ENCODE data around the gene TP63. TPM values are rescaled to one million over a fixed set of nuclear protein-coding genes. Genes with fewer than 3 reads are reported as not detected.
"Not testable (repeated sequence)": the region's sequence is repeated elsewhere in the genome, so short reads cannot be mapped to it uniquely, and the experiment has no call there.

The TP63 gene
- total RNA-seq, 1 donor from 2014 or later = 2.9 TPM

DNA sequence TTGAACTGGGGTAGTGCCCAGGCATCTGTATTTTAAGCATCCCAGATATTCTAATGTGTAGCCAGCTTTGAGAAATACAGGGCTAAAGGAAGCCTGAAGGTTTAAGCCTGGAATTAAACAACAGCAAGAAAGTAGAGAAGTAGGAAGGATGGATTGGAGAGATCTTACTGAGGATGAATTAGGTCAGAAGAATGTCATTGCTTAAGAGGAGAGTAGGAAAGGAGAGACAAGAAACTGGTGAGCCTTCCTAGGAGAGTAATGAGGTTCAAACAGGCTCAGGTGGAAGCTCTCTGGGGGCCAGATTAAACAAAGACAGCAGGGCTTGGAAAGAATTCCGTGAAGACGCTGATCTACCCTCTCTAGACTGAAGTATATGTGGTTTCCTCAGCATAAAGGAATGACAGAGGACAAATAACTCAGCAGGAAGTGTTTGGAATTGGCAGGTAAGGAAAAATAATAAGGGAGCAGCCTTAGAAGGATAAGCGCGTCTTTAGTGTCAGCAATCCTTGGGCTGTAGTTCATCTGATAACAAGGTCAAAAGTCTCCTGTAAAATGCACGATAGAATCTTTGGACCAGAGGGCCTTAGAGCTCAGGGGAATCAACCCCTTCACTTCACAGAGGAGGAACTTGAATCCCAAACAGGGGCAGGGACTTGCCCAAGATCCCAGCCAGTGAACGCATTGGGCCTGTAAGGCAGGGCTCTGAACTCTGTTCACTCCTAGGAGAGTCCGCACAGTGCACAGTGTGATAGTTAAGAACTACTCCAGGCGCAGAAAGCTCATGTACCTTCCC, 90.9 kb downstream of the TP63 start:
- intact Hi-C loops (cut with micrococcal nuclease) = no loop called here

DNA sequence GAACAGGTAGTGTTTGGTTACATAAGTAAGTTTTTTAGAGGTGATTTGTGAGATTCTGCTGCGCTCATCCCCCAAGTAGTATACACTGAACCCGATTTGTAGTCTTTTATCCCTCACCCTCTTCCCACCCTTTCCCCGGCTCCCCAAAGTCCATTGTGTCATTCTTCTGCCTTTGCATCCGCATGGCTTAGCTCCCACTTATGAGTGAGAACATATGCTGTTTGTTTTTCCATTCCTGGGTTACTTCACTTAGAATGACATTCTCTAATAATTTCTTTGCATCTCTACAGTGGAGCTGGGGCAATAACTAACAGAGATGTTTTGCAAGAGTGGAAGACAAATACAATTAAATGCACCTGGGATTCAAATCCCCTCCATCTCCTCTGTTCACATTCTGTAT, 93.2 kb downstream of the TP63 start:
- intact Hi-C loops (cut with micrococcal nuclease) = no loop called here

GRCh38 chr3:189726277-189726676, 95.1 kb downstream of the TP63 start:
- intact Hi-C loops (cut with micrococcal nuclease) = no loop called here

- intact Hi-C loops (cut with micrococcal nuclease) = no loop called here
Observed at GRCh38 chr3:189727158-189727557, 96.0 kb downstream of the TP63 start.

DNA sequence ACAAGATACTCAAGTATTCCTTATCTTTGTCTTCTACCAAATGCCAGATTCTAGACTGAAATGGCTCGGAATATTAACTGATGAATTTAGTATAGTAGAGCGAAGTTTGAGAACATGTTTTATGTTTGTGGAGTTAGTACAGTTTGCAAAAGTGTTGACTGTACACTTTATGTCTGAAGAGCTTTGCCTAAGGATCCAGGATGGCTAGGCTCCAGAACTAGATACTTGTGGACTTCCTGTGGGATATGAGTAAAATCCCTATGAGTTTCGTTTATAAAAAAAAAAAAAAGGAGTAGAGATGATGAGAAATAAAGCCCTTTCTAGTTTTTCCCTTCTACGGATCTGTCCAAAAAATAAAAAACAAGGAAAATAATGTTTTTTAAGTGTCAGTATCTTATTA, 96.7 kb downstream of the TP63 start:
- intact Hi-C loops (cut with micrococcal nuclease) = no loop called here

DNA sequence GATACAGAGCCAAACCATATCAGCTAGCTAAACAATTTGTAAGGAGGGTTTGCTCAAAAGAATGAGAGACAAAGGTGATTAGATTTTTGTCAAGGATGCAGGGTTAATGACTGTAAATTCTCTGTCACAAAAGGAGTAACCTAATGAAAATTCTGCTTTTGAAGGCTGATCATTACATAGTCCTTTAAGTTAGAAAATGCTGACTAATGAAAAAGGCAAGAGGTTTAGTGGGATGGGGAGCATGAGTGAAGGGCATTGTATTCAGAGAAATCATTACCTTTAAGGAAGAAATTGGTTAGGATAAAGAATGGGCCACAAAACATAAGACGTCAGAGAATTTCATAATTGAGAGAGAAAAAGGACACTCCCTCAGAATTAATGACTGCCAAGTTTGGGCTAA, 97.7 kb downstream of the TP63 start:
- intact Hi-C loops (cut with micrococcal nuclease) = no loop called here

- intact Hi-C loops (cut with micrococcal nuclease) = no loop called here
Observed at GRCh38 chr3:189734061-189734460, 102.9 kb downstream of the TP63 start.

DNA sequence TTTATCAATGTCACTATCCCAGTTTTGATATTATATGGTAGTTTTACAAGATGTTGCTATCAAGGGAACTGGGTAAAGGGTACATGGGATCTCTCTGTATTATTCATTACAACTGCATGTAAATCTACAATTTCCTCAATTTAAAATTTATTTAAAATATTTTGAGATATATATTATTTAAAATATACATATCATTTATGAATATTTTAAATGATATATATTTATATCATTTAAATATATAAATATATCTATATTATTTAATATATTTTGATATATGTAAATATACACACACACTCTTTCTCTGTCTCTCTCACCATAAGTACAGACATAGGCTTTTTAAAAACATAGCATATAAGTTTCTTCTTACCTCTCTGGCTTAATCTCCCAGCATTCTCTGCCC, 104.7 kb downstream of the TP63 start:
- intact Hi-C loops (cut with micrococcal nuclease) = no loop called here

- intact Hi-C loops (cut with micrococcal nuclease) = no loop called here
Observed at GRCh38 chr3:189737071-189737470, 105.9 kb downstream of the TP63 start.

- intact Hi-C loops (cut with micrococcal nuclease) = no loop called here
Observed at GRCh38 chr3:189737619-189738018, 106.4 kb downstream of the TP63 start.

DNA sequence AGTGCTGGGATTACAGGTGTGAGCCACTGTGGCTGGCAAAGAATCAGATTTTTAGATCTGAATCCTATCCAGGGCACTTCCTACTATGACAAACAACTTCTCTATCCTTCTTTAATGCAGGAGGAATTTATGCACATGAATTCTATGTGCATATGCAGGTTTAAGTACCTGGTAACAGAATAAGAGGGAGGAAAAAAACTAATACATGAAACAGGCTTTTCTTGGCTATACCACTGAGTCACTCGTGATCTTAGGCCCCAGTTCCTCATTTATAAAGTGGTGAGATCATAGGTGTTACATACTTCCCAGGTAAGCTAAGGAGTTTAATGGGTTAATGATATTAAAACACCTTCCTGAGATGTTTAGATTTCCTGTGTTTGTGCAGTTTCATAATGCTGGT, 108.2 kb downstream of the TP63 start:
- intact Hi-C loops (cut with micrococcal nuclease) = no loop called here

- intact Hi-C loops (cut with micrococcal nuclease) = no loop called here
Observed at GRCh38 chr3:189740156-189740555, 109.0 kb downstream of the TP63 start.

GRCh38 chr3:189744235-189744634, 113.0 kb downstream of the TP63 start:
- intact Hi-C loops (cut with micrococcal nuclease) = no loop called here

DNA sequence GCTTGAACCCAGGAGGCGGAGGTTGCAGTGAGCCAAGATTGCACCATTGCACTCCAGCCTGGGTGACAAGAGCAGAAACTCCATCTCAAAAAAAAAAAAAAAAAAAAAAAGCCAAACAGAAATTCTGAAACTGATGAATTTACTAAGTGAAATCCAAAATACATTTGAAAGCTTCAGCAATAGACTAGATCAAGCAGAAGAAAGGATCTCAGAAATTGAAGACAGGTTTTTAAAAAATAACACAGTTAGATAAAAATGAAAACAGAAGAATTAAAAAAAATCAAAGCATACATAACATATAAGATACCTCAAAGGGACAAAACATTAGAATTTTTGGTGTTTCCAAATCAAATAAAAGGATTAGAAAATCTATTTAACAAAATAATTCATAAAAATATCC, 114.4 kb downstream of the TP63 start:
- intact Hi-C loops (cut with micrococcal nuclease) = no loop called here

GRCh38 chr3:189748046-189748445, 116.9 kb downstream of the TP63 start:
- intact Hi-C loops (cut with micrococcal nuclease) = no loop called here

DNA sequence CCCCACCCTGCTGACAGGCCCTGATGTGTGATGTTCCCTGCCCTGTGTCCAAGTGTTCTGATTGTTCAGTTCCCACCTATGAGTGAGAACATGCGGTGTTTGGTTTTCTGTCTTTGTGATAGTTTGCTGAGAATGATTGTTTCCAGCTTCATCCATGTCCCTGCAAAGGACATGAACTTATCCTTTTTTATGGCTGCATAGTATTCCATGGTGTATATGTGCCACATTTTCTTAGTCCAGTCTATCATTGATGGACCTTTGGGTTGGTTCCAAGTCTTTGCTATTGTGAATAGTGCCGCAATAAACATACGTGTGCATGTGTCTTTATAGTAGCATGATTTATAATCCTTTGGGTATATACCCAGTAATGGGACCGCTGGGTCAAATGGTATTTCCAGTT, 119.8 kb downstream of the TP63 start:
- intact Hi-C loops (cut with micrococcal nuclease) = not testable (repeated sequence)

- intact Hi-C loops (cut with micrococcal nuclease) = no loop called here
Observed at GRCh38 chr3:189754356-189754755, 123.2 kb downstream of the TP63 start.

- intact Hi-C loops (cut with micrococcal nuclease) = no loop called here
Observed at GRCh38 chr3:189756582-189757078, 125.4 kb downstream of the TP63 start.

DNA sequence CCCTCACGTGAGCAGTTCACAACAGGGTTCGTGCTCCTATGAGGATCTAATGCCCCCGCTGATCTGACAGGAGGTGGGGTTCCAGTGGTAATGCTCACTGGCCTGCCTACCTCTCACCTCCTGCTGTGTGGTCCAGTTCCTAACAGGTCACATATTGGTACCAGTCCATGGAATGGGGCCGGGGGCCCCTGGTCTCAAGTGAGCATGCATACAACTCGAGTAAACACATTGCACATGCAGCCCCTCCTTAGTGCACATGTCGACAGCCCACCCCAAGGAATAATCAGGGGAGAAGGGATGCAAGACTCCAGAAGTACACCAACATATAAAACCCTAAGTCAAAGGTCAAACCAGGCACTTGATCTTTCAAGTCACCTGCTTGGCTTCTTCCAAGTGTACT, 127.0 kb downstream of the TP63 start:
- intact Hi-C loops (cut with micrococcal nuclease) = no loop called here

DNA sequence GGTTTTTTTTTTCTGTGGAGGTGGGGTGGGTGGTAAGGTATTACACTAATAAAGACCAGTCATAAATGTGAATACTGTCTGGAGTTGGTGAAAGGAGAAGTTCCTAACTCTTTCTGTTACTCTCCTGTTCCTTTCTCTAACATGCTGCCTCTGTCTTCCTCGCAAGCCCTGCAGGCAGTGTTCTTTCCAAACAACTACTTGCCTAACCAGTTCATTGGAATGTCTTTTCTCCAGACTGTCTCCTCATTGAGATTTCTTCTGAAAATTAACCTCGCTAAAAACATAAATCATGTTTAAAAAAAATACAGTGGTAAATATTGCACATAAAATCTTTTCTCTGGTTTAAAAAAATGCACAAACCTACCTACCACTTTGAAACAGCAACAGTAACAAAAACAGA, 135.2 kb downstream of the TP63 start:
- intact Hi-C loops (cut with micrococcal nuclease) = no loop called here

GRCh38 chr3:189771842-189772450, 140.8 kb downstream of the TP63 start:
- intact Hi-C loops (cut with micrococcal nuclease) = no loop called here

DNA sequence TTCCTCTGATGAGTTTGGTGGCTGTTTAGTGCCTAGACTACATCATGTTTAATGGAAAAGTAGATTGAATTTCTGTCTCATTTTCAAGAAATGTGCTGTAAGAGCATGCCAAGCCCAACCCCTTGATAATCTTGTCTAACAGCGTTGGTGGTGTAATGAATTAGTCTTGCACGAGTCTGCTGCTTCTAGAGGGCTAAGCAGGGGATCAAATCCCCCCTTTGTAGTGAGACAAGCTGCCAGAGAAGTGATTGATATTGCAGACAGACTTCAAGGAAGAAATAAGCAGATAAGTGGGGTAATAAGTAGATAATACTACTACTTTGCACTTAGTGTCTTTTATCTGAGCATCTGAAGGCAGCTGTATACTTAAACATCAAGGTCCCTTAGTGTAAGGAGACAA, 141.4 kb downstream of the TP63 start:
- intact Hi-C loops (cut with micrococcal nuclease) = no loop called here

DNA sequence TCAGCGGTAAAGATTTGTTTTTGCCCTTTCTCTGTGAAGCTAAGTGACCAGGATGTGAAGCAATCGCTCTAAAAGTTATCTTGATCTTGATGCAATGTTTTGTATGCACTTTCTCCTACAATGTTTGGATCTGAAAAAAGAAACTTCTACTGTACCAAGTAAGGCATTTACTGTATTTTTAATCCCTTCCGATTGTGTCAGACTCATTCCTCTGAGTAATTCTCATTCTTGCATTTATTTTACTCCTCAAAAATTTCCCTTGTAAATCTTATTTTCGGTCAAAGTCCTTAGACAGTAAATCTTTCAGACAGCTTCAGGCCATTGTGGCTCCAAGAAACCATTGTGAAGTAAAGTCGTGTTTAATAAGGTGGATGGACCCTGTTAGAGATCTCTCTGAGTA, 141.9 kb downstream of the TP63 start:
- intact Hi-C loops (cut with micrococcal nuclease) = no loop called here
